NCI-H2171 treated with DMSO at 0.1 percent for 48 hours (cell line): ENCODE data around the gene UBE2G2.

Source experiments
- DNase-seq: peaks from one replicate; lab custom pipeline; 2025; lab: John Stamatoyannopoulos, UW

Gene UBE2G2

GRCh38 chr21:44724926-44725325 lies 76.7 kb downstream of the UBE2G2 start:
- DNase-seq, result no peak

- no peak for DNase-seq
Measured at GRCh38 chr21:44724196-44724595, 77.4 kb downstream of the UBE2G2 start.

- DNase-seq, result no peak
Measured at GRCh38 chr21:44723177-44724131, 78.2 kb downstream of the UBE2G2 start.

- no peak for DNase-seq
Measured at GRCh38 chr21:44722731-44723130, 78.9 kb downstream of the UBE2G2 start.

- DNase-seq, result no peak
Measured at GRCh38 chr21:44720170-44720569, 81.5 kb downstream of the UBE2G2 start.
